Fibroblast of skin of left quadriceps (primary cell): ENCODE data around the gene GLRA3.

Source experiments
- DNase-seq, 2 experiments: peaks; one replicate each; pipeline ENCODE4 v3.0.0-alpha.2; 2013; ENCODE audit warnings: low read depth in 2 of 2

Gene GLRA3

GRCh38 chr4:174596513-174596912, 232.5 kb downstream of the GLRA3 start:
- DNase-seq, result no peak

- DNase-seq, result peak; percentile 20 to 29
Observed at GRCh38 chr4:174595141-174595929, 233.7 kb downstream of the GLRA3 start.

- no peak for DNase-seq
Observed at GRCh38 chr4:174593701-174594100, 235.3 kb downstream of the GLRA3 start.

- DNase-seq, result peak; percentile 45 to 49
Observed at GRCh38 chr4:174592985-174593335, 236.1 kb downstream of the GLRA3 start.

GRCh38 chr4:174592256-174592984, 236.6 kb downstream of the GLRA3 start:
- peak in 1 of 2 experiments; percentile 13 for DNase-seq

GRCh38 chr4:174591243-174592021, 237.6 kb downstream of the GLRA3 start:
- no peak for DNase-seq

GRCh38 chr4:174590336-174590735, 238.7 kb downstream of the GLRA3 start:
- DNase-seq, result no peak
